LoVo (cell line): Measurements from ENCODE around the gene FAR2.
"Not testable (repeated sequence)": the region's sequence is repeated elsewhere in the genome, so short reads cannot be mapped to it uniquely, and the experiment has no call there.

Experiments
- DNase-seq: peaks from one replicate; pipeline ENCODE4 v3.0.0-alpha.2; 2016; ENCODE audit warnings: low spot score

The FAR2 gene

DNA sequence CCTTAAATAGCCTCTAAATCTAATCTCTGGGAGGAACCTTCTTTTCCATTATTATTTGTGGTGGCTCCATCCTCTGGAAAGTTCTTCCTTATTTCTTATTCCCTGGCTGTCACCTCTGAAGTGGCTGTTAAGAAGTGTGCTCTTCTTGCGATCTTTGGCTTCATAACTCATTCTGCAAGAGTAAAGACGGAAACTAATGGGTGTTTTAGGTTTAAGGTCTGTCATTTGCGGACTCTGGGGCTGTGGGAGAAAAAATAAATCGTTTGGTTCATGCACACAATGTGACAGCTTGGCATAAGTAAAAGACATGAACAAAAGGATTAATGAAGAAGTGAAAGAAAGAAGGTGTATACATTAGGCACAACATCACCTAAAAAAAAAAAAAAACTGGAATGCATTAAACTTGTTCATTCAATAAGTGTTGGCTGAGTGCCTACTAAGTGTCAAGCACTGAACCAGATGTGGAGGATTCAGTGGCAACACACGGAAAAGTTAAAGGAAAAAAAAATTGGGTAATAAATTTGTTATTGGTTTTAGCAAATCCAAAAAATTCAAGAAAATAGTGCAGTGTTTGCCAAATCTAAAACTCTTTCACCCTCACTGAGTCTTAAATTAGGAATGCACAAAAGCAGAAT, 132.4 kb downstream of the FAR2 start:
- no peak for DNase-seq

DNA sequence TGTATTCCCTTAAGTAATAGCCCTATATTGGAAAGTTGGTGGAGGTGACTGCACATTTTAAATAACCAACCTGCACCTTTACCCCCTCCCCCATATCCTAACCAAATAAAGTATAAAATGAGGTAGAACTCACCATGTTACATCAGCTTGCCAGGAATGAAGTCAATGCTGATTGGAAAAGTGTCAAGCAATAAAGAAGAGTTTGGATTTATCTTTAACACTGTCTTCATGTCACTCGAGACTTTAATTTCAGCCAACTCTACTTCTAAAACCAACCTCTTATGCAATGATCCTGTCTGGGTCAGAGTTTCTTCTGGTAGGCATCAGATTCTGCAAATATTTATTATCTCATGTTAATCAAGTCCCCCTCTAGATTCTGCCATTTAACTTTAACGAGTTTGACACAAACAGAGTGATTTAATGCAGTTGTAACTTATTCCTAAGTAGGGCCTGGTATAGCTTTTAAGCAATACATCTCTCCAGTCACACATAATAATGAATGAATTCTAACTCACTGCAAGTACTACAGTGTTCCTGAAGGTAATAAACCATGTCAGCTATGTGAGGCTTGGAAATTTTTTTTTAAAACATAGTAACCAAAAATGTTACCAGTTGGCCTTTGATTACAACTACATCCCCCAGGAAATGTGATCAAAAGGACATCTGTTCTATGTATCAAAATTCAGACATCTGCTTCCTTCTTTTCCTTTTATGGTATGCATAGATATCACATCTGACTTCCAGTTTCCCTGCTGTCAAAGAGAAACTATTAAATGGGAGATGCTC, 133.1 kb downstream of the FAR2 start:
- no peak for DNase-seq

DNA sequence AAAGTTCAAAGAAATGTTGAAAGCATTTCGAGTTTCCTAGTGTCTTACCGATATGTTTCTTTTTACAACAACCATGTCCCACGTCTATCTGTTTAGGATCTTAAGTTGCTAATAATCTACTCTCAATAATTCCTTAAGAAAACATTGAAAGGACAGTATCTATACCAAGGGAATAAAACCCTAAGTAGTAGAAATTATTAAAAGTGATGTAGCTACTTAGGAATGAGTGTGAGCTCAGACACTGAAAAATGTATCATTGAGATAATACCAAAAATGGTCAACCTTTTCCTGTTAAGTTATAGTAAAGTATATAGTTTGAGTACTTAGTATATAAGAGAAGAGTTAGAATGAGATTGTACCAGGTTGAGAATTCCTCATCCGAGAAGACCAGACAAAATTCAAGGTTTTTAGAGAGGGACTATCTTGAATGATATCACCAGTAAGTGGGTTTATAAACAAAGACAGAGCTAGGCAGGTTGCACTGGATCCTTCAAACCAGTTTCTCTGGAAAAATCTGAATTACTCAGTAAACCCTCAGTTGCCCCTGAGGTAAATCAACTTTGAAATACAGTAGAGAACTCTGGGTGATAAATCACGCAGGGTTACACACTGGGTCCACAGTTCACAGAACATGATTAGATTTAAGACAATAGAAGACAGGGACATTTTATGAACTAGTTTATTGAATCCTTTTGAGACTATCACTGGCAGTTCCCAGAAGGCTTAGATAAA, 135.1 kb downstream of the FAR2 start:
- no peak for DNase-seq

DNA sequence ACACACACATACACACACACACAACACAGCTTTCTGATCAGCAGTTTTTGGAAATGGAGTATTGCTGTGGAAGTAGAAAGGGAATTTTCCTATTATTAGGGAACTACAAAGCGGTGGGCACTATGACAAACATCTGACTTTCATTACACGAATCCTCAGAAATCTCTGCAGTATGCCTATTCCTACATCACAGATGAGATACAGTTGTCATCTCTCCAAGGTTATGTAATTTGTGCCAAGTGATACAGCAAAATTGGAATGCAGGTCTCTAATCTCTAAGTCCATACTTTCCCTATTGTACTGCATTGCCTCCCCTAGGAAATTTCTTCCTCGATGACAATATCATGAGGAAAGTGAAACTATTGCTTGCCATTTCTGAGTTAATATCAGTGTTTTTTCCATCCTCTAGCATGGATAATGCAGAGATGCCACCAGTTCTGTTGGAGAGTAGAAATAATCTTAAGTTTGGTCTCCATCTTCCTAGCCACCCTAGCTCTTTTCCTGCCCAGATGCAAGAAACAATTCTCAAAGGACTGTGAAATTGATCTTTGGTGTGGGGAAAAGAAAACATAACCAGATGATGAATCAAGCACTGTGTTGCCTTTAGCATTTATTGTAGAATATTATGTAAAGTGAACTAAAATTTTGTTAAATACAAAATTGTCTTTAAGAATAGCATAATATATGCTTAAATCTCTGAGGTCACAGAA, 137.2 kb downstream of the FAR2 start:
- no peak for DNase-seq

DNA sequence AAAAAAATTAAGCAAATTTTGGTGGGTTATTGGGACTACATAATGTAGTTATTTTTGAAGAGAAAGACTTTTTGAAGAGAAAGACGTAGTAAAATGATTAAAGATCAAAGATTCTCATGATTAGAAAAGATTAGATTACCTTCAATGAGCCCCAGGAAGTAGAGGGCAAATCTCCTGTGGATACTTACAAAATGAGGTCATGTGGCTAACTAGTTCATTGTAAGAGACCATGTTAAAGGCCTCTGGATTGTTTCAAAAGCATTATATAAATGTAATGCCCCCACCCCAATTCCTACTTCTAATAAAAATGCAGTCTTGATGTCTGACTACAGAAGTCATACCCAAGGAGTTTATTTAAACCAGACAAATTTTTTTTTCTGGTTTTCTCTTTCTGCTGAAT, 138.5 kb downstream of the FAR2 start:
- DNase-seq: no peak

DNA sequence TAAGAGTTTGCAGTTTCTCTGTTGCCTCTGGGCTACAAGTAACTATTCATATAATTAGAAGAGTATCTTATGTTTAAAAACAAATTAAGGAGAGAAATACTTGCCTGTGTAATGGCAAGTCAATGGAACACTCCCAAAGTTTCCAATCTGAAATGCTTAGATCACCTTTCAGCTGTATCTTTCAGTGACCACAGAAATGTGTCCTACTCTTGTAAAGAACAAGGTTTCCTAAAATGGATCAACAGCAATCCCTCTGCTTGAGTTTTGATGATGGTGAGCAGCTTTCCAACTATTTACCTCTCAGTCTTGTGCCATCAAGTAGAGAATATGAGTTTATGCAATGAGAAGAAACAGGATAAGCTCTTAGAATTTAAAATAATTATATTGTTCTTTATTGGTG, 139.0 kb downstream of the FAR2 start:
- no peak for DNase-seq

DNA sequence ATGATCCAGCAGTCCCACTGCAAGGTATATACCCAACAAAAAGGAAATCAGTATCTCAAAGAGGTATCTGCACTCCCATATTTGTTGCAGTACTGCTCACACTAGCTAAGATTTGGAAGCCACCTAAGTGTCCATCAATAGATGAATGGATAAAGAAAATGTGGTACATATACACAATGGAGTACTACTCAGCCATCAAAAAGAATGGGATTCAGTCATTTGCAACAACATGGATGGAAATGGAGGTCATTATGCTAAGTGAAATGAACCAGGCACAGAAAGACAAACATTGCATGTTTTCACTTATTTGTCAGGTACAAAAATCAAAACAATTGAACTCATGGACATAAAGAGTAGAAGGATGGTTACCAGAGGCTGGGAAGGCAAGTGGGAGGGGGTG, 141.4 kb downstream of the FAR2 start:
- DNase-seq: not testable (repeated sequence)

DNA sequence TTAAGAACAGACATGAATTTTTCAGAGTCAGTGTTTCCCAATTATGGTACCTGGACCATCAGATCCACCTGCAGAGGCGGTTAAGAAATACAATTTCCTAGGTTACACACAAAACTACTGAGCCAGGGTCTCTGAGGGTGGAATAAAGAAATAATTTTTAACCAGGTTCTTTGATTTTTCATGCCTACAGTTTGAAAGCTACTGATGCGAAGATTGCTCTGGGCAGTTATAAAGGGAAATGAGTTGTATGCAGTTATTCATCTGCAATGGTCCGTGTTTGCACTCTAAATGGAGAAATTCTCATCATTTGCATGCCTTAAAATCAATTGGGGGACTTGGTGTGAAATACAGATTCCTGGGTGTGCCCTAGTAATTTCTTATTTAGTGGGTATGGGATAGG, 142.1 kb downstream of the FAR2 start:
- DNase-seq: no peak

DNA sequence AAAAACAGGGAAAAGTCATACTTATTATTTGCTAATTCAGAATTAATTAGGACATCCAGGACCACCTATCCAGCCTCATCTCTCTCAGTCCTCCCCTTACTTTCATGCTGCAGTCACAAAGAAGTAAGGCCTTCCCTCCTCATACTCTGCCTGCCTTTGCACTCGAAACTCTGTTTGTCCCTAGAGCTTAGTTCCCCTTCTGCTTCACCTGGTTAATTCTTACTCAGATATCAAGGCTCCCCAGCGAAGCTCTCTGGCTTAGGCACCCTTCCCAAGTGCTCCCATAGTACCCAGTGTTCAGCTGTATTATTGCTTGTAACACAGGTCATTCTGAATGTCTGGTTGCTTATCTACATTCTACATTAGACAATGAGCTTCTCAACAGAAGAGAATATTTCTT, 150.6 kb downstream of the FAR2 start:
- DNase-seq: no peak

DNA sequence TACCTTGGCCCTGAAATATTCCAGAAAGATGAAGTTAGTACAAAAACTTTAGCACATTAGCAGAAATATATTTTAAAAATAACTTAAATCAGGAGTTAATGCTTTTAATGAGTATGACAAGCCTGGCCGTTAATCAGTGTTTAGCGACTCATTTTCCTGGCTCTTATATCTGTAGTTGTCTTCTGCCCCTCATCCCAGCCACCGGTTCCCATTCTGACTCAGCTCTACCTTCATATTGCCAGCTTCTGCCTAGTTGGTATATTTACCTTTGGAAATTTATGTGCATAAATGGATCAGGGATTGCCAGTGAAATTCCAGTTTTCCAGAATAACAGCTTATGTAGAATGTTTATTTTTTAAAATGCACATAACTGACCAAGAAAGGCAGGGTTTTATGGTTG, 152.0 kb downstream of the FAR2 start:
- no peak for DNase-seq

DNA sequence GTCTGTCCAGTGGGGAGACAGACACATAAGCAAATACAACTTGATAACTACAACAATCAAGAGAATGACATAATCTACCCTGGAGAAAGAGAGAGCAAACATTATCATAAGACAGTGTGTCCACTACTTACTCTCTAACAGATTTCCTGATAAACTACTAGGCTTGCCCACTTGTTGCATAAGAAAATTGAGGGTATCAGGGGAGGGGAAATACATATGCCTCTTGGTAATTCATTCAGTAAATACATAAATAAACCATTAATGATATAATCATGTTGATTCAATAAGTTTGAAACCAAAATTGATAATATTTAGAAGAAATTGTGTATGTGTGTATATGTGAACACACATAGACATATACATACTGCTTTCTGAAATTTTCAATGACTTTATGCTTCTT, 155.3 kb downstream of the FAR2 start:
- DNase-seq: no peak

DNA sequence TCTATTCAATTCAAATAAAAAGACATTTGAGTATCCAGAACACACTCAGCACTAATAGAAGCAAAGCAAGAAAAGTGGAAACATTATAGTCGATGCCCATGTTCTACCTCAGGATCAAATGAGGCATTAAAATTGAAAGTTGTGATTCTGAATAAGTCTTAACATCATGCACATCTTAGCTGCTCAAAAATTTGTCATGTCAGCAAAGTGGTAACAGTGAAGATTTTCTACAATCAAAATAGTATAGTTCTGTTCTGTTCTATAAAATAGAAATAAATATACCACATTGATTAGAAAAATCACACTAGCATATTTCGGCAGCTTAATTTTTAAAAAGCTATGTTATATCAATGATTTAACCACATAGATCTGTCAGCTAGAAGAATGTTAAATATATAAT, 157.2 kb downstream of the FAR2 start:
- DNase-seq: no peak

DNA sequence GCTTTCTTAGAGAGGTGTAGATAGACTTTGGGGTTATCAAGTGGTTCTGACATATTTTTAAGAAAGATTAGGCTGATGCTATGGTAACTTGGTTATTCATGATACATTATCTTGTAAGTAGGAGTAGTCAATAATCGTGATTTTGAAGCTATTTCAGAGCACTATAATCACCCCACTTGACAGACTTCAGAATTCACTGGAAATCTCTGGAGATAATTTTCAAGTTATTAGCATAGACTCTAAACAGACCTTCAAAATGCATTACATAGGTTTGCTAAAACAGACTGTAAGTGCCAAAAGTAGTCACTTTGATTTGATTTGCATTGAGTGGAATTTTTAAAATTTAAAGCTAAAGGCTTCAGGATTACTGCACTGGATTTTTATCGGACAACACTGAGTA, 157.6 kb downstream of the FAR2 start:
- no peak for DNase-seq

DNA sequence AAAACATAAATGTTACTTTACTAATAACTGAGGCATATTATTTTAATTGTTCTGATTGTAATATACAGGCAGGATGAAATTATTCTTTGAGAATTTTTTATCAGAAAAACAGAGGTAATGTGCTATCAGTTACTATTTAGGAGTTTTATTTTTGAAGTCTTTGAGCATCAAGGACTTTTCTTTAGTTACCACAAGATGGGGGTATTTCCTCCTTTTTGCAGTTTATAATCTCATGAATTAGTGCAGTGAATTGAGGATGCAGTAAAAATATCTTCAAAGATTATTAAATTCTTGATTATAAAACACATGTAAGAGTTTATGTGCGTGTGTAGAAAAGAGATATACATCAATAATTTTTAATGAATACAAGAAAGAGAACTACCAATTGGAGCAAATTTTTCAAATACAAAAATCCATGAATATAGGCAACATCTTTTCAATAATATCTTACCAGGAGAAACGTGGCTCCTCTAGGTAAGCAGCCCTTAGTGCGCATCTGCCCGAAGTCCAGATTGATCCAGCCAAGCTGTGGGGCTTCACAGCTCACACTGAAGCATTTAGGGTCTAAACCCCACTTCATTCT, 160.3 kb downstream of the FAR2 start:
- no peak for DNase-seq

DNA sequence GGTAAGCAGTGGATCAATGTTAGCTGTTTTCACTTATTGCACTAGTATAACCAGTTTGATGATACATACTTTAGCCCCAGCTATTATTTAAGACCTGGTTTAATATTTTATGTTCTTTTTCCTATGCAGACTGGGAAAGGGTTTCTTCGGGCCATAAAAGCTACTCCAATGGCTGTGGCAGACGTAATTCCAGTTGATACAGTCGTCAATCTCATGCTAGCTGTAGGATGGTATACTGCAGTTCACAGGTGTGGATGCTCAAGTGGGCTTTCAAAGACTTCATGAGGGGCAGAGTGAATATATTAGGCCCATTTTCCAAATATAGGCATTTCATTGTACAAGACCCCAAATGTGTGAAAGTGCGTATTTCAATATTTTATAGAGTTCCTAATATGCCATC, 161.8 kb downstream of the FAR2 start:
- DNase-seq: no peak

DNA sequence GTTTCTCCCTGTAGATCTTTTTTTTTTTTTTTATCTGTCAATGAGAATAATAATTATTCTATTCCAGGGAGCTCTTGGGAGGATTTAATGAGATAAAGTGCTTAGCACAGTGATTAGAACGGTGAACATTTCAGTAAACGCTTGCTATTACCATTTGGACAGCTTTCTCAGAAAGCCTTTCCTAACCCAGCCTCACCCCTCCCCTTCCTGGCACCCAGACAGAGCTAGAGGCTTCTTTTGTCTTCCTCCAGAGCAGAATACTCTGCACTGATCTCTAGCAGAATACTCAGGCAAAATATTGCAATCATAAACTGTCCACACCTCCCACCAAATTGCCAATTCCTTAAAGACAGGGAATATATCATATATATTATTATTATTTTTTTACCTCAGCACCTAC, 165.3 kb downstream of the FAR2 start:
- DNase-seq: no peak

DNA sequence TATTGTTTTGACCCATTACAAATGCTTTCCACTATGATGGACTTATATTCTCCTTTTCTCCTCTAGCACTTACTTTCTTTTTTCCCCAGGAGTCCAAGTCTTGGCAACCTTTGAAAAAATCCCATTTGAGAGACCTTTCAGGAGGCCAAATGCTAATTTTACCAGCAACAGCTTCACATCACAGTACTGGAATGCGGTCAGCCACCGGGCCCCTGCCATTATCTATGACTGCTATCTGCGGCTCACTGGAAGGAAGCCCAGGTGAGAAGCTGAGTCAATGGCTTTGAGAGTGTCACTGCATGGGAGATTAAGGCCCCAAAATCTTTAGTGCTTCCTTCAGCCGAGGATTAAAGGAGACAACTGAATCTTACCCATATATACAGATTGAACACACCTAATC, 167.7 kb downstream of the FAR2 start:
- no peak for DNase-seq

DNA sequence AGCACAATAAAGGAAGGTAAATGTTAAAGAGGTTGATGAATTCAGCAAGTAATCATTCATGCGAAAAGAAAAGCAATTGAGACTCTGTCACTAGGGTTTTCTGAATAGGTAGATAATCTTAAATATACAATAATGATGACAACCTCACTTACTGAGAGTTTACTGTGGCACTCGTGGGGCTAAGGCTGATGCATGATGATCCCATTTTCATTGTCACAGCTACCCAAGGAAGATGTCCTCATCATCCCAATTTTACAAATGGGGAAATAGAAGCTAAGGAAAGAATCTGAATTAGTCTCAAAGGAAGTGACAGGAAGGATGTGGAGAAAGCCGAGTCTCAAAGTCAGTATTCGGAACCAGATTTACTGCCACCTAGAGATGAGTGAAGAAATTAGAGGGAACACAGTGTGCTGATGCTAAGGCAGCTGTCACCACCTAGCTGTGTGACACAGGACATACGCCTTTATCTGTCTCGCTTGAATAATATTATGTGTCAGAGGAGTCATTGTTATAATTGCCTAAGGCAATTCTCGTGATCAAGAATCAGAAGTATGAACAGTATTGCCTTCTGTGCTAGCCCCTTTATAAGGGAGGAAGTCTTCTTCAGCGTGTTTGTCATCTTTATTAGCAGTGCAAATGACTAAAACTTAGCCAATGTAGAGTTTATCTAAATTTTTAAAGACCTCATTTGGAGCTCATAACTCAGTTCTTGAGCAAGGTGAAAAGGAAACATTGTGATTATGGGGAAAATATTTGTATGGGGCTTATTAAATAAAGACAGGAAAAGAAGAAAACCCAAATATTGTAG, 168.7 kb downstream of the FAR2 start:
- peak; percentile 83 for DNase-seq

DNA sequence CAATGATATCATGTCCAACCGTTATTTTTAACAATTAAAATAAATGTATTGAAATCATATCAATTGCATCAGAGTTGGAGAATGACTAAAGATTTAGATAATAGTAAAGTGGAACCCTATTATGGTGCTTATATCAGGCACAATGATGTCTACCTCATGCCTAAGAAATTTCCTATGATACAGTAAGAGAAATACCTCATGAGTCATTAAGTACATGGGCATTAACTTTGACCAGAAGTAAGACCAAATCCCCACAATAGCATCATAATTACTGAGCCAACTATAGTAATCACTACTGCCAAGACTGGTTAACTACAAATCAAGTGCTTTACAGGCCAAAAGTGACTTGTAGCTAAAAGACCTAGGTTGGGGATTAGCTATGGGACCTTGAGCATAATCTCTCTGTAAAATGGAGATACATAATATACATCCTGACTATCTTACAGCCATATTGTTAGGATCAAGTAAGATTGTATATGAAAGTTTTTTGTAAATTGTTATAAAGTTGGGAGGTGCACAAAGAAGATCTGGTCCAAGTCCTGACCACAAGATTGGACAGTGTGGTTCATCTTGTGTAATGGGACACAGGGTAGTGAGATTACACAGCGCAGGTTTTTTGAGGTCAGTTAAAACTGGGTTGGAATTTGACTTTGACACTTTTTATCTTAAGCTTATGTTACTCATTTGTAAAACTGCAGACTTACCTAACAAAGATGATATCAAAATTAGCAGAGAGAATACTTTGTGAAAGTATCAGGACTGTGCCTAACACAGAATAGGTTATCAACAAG, 171.4 kb downstream of the FAR2 start:
- DNase-seq: no peak

DNA sequence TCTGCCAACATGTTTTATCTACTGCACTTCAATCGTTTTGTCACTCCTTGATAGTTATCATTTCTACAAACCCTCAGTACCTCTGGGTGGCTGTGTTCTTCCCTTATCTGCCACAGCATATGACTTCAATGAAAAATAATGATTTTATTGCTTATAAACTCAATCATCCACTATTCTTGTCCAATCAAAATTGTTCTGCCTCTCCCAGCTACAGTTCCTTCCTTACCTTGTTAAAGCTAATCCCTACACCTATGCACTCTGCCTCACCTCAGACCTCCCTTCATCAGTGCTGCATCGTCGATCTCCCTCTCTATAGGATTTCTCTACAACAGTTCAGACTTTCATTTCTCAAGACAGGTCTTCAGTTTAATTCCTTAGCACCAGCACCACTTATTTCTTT, 173.1 kb downstream of the FAR2 start:
- DNase-seq: no peak

DNA sequence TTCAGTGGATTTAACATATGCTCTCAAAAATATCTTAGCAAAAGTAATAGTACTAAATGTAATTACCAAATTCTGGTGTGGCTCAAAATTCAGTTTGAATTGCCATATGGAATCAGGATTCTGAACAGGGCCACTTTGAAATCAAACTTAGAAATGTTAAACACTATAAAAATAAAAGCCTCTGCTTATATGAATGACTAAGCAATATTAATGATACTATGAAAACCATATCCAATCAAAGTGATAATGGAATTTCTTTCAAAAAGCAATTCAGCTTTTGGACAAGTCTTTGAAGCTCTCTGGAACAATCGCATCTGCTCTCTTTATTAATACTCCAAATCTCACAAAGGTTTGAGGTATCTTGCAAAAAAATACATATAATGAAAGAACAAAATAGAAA, 180.3 kb downstream of the FAR2 start:
- DNase-seq: no peak
